Fibroblast of villous mesenchyme (primary cell): Measurements from ENCODE around the gene UCKL1. TPM values are rescaled to one million over a fixed set of nuclear protein-coding genes. Genes with fewer than 3 reads are reported as not detected.

Experiments
- DNase-seq: peaks from one replicate; pipeline ENCODE4 v3.0.0-alpha.2; 2010; ENCODE audit warnings: low read depth
- H3K4me3 ChIP-seq: 2 replicates; pipeline ENCODE4 v1.5.1; 2011; ENCODE audit warnings: low read depth, mild to moderate bottlenecking, low read length
- CTCF ChIP-seq: IDR thresholded peaks from 2 replicates; pipeline ENCODE4 v1.5.1; 2012; ENCODE audit warnings: low read depth, mild to moderate bottlenecking, low read length; ENCODE audit not compliant: insufficient read depth
- total RNA-seq: library from RNA; depleted of rRNA; stranded (reverse); fragments of >200 nt; gene quantifications from 2 replicates; pipeline ENCODE4 v1.2.3, GENCODE V29; 2012

Gene UCKL1
- total RNA-seq, 1 donor: 25.0 TPM

GRCh38 chr20:63966944-63967322 lies 10.7 kb upstream of the UCKL1 start:
- DNase-seq: no peak
- no peak overlapping the region for H3K4me3 ChIP-seq
- no peak for TF ChIP-seq CTCF

GRCh38 chr20:63966172-63966943 lies 10.1 kb upstream of the UCKL1 start:
- TF ChIP-seq CTCF: no peak
- no peak for DNase-seq
- no peak overlapping the region for H3K4me3 ChIP-seq

GRCh38 chr20:63964412-63964811 lies 8.2 kb upstream of the UCKL1 start:
- no peak for DNase-seq

GRCh38 chr20:63963784-63964301 lies 7.6 kb upstream of the UCKL1 start:
- no peak for DNase-seq
- H3K4me3 ChIP-seq: no peak overlapping the region
- TF ChIP-seq CTCF: no peak

More at GRCh38 chr20:63964412-63964811, 8.2 kb upstream of the UCKL1 start:
- TF ChIP-seq CTCF: no peak
- H3K4me3 ChIP-seq: no peak overlapping the region

GRCh38 chr20:63963348-63963741 lies 7.1 kb upstream of the UCKL1 start:
- no peak overlapping the region for H3K4me3 ChIP-seq
- no peak for DNase-seq
- no peak for TF ChIP-seq CTCF

GRCh38 chr20:63962426-63963347 lies 6.5 kb upstream of the UCKL1 start:
- TF ChIP-seq CTCF: no peak
- no peak overlapping the region for H3K4me3 ChIP-seq
- no peak for DNase-seq
